GM21619 (cell line): Measurements from ENCODE around the gene HOXB9.

Experiments used
- ATAC-seq: cut with Tn5 transposase; IDR thresholded peaks from one replicate; pipeline ENCODE4 v1.9.1; 2021; ENCODE audit not compliant: unreplicated experiment

Gene HOXB9

GRCh38 chr17:48626245-48627117, at the start of gene HOXB9:
Gene HOXB9, minus strand, starts transcription at chr17:48626358. Its CDS starts 89 bp downstream, at chr17:48626269.
- no peak for ATAC-seq

GRCh38 chr17:48672340-48672739, 46.2 kb upstream of the HOXB9 start:
- ATAC-seq = no peak

GRCh38 chr17:48671697-48672171, 45.6 kb upstream of the HOXB9 start:
- no peak for ATAC-seq

GRCh38 chr17:48663134-48663924, 37.2 kb upstream of the HOXB9 start:
- ATAC-seq = no peak

GRCh38 chr17:48655913-48656312, 29.8 kb upstream of the HOXB9 start:
- ATAC-seq = no peak

- no peak for ATAC-seq
Observed at GRCh38 chr17:48649741-48650140, 23.6 kb upstream of the HOXB9 start.

GRCh38 chr17:48647963-48648245, 21.7 kb upstream of the HOXB9 start:
- ATAC-seq = no peak

GRCh38 chr17:48647103-48647962, 21.2 kb upstream of the HOXB9 start:
- ATAC-seq = no peak

- no peak for ATAC-seq
Observed at GRCh38 chr17:48646183-48647102, 20.3 kb upstream of the HOXB9 start.

- no peak for ATAC-seq
Observed at GRCh38 chr17:48645639-48646182, 19.6 kb upstream of the HOXB9 start.

- ATAC-seq = no peak
Observed at GRCh38 chr17:48644910-48645557, 18.9 kb upstream of the HOXB9 start.

- no peak for ATAC-seq
Observed at GRCh38 chr17:48644159-48644558, 18.0 kb upstream of the HOXB9 start.

- ATAC-seq = no peak
Observed at GRCh38 chr17:48643697-48644012, 17.5 kb upstream of the HOXB9 start.

- ATAC-seq = no peak
Observed at GRCh38 chr17:48642843-48643696, 16.9 kb upstream of the HOXB9 start.

GRCh38 chr17:48642059-48642842, 16.1 kb upstream of the HOXB9 start:
- no peak for ATAC-seq

- no peak for ATAC-seq
Observed at GRCh38 chr17:48641541-48642058, 15.4 kb upstream of the HOXB9 start.

- no peak for ATAC-seq
Observed at GRCh38 chr17:48640858-48641180, 14.7 kb upstream of the HOXB9 start.
